HCT116 (cell line): ENCODE results near the gene BRAP. TPM values are rescaled to one million over a fixed set of nuclear protein-coding genes. Genes with fewer than 3 reads are reported as not detected.
A peak's percentile ranks its signal among the peaks of the same experiment; 100 is the strongest.

Experiments
- ATAC-seq: fragments of 200-7000 bp; cut with Tn5 transposase; 2 replicates; pipeline ENCODE4 v1.9.1; 2020; ENCODE audit warnings: mild to moderate bottlenecking, moderate library complexity
- BruUV-seq: library from RNA; stranded (reverse); fragments of 400-500 nt; replicated peaks from 2 replicates; lab custom pipeline; 2021; lab: Mats Ljungman, UMichigan
- CTCF ChIA-PET: fragments of 300-600 bp; sonication (Branson Sonifier 250); formaldehyde crosslinking; loops from one replicate; lab custom pipeline; 2021; ENCODE audit warnings: antibody characterized with exemption; lab: Charles Lee
- POLR2A ChIA-PET: fragments of 300-600, 350-600 bp; sonication (Branson Sonifier 250); formaldehyde crosslinking; loops from one replicate; lab custom pipeline; 2021; ENCODE audit warnings: antibody characterized with exemption; lab: Charles Lee
- RAD21 ChIA-PET, 2 experiments: fragments of 300-600 bp; sonication (Branson Sonifier 250); formaldehyde crosslinking; loops; one replicate each; lab custom pipeline; 2023; ENCODE audit warnings: low total read pairs in 2 of 2; ENCODE audit not compliant: uncharacterized antibody in 2 of 2, unreplicated experiment in 2 of 2, low non-redundant PET in 1 of 2; lab: Charles Lee
- DNase-seq: peaks from one replicate; pipeline ENCODE4 v3.0.0-alpha.2; 2010; ENCODE audit warnings: low read depth, low spot score
- H2AFZ ChIP-seq: fragments of 200-600 bp; shearing (Covaris generic), sonication (generic); 2 replicates; pipeline ENCODE4 v1.6.1; 2017; ENCODE audit warnings: low read depth, mixed run types, mixed read lengths, antibody characterized with exemption, low read length; ENCODE audit not compliant: poor library complexity, severe bottlenecking
- H3K27ac ChIP-seq: 2 replicates; pipeline ENCODE4 v1.5.1; 2012; ENCODE audit warnings: low read depth, low read length
- H3K27me3 ChIP-seq: fragments of 200-600 bp; sonication (generic); 2 replicates; pipeline ENCODE4 v1.6.1; 2016; ENCODE audit warnings: mixed run types, low read length, mixed read lengths; ENCODE audit not compliant: insufficient read depth
- H3K36me3 ChIP-seq, 2 experiments: fragments of 200-500 bp in 1 of 2; fragments of 200-600 bp in 1 of 2; sonication (Bioruptor generic) in 1 of 2; sonication (generic) in 1 of 2; 2 replicates each; pipeline versions ENCODE4 v1.5.1 to v1.6.1; 2014 to 2016; ENCODE audit warnings: low read length in 2 of 2, inconsistent platforms in 1 of 2, mixed read lengths in 1 of 2, mixed run types in 1 of 2; ENCODE audit not compliant: insufficient read depth in 2 of 2, control insufficient read depth in 1 of 2
- H3K4me1 ChIP-seq, 2 experiments: fragments of 200-600 bp in 1 of 2; sonication (generic) in 1 of 2; 2 replicates each; pipeline versions ENCODE4 v1.5.1 to v1.6.1; 2012 to 2017; ENCODE audit warnings: low read length in 2 of 2, inconsistent platforms in 1 of 2, mild to moderate bottlenecking in 1 of 2, mixed read lengths in 1 of 2, mixed run types in 1 of 2, moderate library complexity in 1 of 2; ENCODE audit not compliant: insufficient read depth in 2 of 2, control insufficient read depth in 1 of 2
- H3K4me2 ChIP-seq: fragments of 200-600 bp; sonication (generic); 2 replicates; pipeline ENCODE4 v1.6.1; 2017; ENCODE audit warnings: mixed run types, low read length, mixed read lengths
- H3K4me3 ChIP-seq, 2 experiments: fragments of 200-600 bp in 1 of 2; sonication (generic) in 1 of 2; replicated peaks in 1 of 2; 2 replicates each; pipeline ENCODE4 v1.5.1; 2011 to 2016; ENCODE audit warnings: low read length in 2 of 2, control low read depth in 1 of 2, low read depth in 1 of 2, mild to moderate bottlenecking in 1 of 2, mixed read lengths in 1 of 2, mixed run types in 1 of 2
- H3K79me2 ChIP-seq: fragments of 200-600 bp; sonication (generic); 2 replicates; pipeline ENCODE4 v1.6.1; 2017; ENCODE audit warnings: mild to moderate bottlenecking, mixed run types, low read length, moderate library complexity, mixed read lengths; ENCODE audit not compliant: insufficient read depth
- H3K9ac ChIP-seq: fragments of 200-600 bp; sonication (generic); 2 replicates; pipeline ENCODE4 v1.6.1; 2016; ENCODE audit warnings: low read length, mixed read lengths
- H3K9me2 ChIP-seq: fragments of 200-600 bp; sonication (generic), shearing (Covaris generic); 2 replicates; pipeline ENCODE4 v1.6.1; 2017; ENCODE audit warnings: mixed run types, mild to moderate bottlenecking, moderate library complexity; ENCODE audit not compliant: insufficient read depth
- H3K9me3 ChIP-seq, 2 experiments: fragments of 200-500 bp in 1 of 2; fragments of 200-600 bp in 1 of 2; sonication (Bioruptor generic) in 1 of 2; sonication (generic) in 1 of 2; 2 replicates each; pipeline ENCODE4 v1.6.1; 2014 to 2017; ENCODE audit warnings: low read length in 2 of 2, mixed read lengths in 2 of 2, inconsistent platforms in 1 of 2, low read depth in 1 of 2, mild to moderate bottlenecking in 1 of 2, mixed run types in 1 of 2, moderate library complexity in 1 of 2; ENCODE audit not compliant: control insufficient read depth in 1 of 2, insufficient read depth in 1 of 2
- H4K20me1 ChIP-seq: fragments of 200-600 bp; sonication (generic), shearing (Covaris generic); 2 replicates; pipeline ENCODE4 v1.6.1; 2017; ENCODE audit warnings: mixed run types, mild to moderate bottlenecking, moderate library complexity; ENCODE audit not compliant: insufficient read depth
- ATF3 ChIP-seq: IDR thresholded peaks from 2 replicates; pipeline ENCODE4 v1.6.1; 2012
- CEBPB ChIP-seq: IDR thresholded peaks from 2 replicates; pipeline ENCODE4 v1.6.1; 2012; ENCODE audit warnings: low read depth
- EGR1 ChIP-seq: IDR thresholded peaks from 2 replicates; pipeline ENCODE4 v1.6.1; 2012; ENCODE audit warnings: low read depth
- EZH2phosphoT487 ChIP-seq: fragments of 200-600 bp; IDR thresholded peaks from 2 replicates; pipeline ENCODE4 v1.6.1; 2018; ENCODE audit warnings: antibody characterized with exemption, borderline replicate concordance
- FOSL1 ChIP-seq: IDR thresholded peaks from 2 replicates; pipeline ENCODE4 v1.6.1; 2012; ENCODE audit warnings: low read depth
- JUND ChIP-seq: IDR thresholded peaks from 2 replicates; pipeline ENCODE4 v1.6.1; 2012
- MAX ChIP-seq: IDR thresholded peaks from 2 replicates; pipeline ENCODE4 v1.6.1; 2012
- RAD21 ChIP-seq: IDR thresholded peaks from 2 replicates; pipeline ENCODE4 v1.6.1; 2012; ENCODE audit warnings: low read depth, mild to moderate bottlenecking
- REST ChIP-seq: IDR thresholded peaks from 2 replicates; pipeline ENCODE4 v1.6.1; 2012; ENCODE audit warnings: low read depth
- SP1 ChIP-seq: IDR thresholded peaks from 2 replicates; pipeline ENCODE4 v1.6.1; 2012; ENCODE audit warnings: low read depth
- SRF ChIP-seq: IDR thresholded peaks from 2 replicates; pipeline ENCODE4 v1.6.1; 2012; ENCODE audit warnings: low read depth
- ZFX ChIP-seq: fragments of 450-650 bp; IDR thresholded peaks from 2 replicates; pipeline ENCODE4 v1.6.1; 2017
- ZNF274 ChIP-seq: fragments of 200-500 bp; sonication (Bioruptor generic); IDR thresholded peaks from 2 replicates; pipeline ENCODE4 v1.6.1; 2014; ENCODE audit warnings: mild to moderate bottlenecking, low read depth, low read length, inconsistent platforms
- intact Hi-C: fragments of 100-400 bp; cut with micrococcal nuclease; formaldehyde crosslinking; loops from 2 replicates; pipeline ENCODE4 v1.10.0; 2022
- total RNA-seq: library from RNA; stranded (reverse); gene quantifications from one replicate; pipeline ENCODE4 v1.2.1, GENCODE V29; 2021; ENCODE audit not compliant: unreplicated experiment

BRAP gene
- total RNA-seq, 1 experiment from 2014 or later: 16.7 TPM

- ChIA-PET POLR2A (no interaction called here), RAD21 (no interaction called here), CTCF (no interaction called here)
- Histone ChIP-seq H3K4me1 (peaks cover 21 to 32% of the 10 kb centered on the region in 2 experiments), H3K4me2 (peak overlapping the region; percentile 94), H3K9me3 (no peaks in the 10 kb centered on the region), H3K27ac (peak overlapping the region; percentile 96), H3K9me2 (no peaks in the 10 kb centered on the region), H3K79me2 (peaks cover 32% of the 10 kb centered on the region), H3K27me3 (no peaks in the 10 kb centered on the region), H3K4me3 (peak overlapping the region; percentile 70 to 97), H2AFZ (no peak overlapping the region), H4K20me1 (peaks cover 12% of the 10 kb centered on the region; the same call in 1 of the 2 replicates), H3K9ac (peak overlapping the region; percentile 95), H3K36me3 (no peaks in the 10 kb centered on the region)
- ATAC-seq (no peak), DNase-seq (no peak)
- intact Hi-C loops: no loop called here
- no peak for TF ChIP-seq EGR1
- TF ChIP-seq CEBPB: no peak
- TF ChIP-seq RAD21: no peak
- TF ChIP-seq EZH2phosphoT487: no peak
- no peak for TF ChIP-seq MAX
- no peak for TF ChIP-seq FOSL1
- TF ChIP-seq REST: no peak
- no peak for TF ChIP-seq JUND
- no peak for TF ChIP-seq SRF
- no peak for TF ChIP-seq SP1
- TF ChIP-seq ZNF274: no peak
- TF ChIP-seq ATF3: no peak
- no peak for TF ChIP-seq ZFX
- BruUV-seq: no TSS peak
These were observed 85.5 kb downstream of the BRAP start for GRCh38 chr12:111600205-111600642.
